LNCaP clone FGC (cell line): ENCODE data around the gene RPL10L.
A peak's percentile ranks its signal among the peaks of the same experiment; 100 is the strongest.

Experiments
- DNase-seq: peaks from one replicate; pipeline ENCODE4 v3.0.0-alpha.2; 2011; ENCODE audit warnings: low read depth
- H3K4me3 ChIP-seq: 2 replicates; pipeline ENCODE4 v1.5.1; 2011; ENCODE audit warnings: mild to moderate bottlenecking, low read depth, low read length, control low read depth
- TF ChIP-seq, protein P1 (sequence below): IDR thresholded peaks from 2 replicates; pipeline ENCODE4 v1.5.1; 2012; ENCODE audit warnings: mild to moderate bottlenecking; ENCODE audit not compliant: control insufficient read depth, insufficient read depth; ENCODE audit errors: extremely low read depth

Gene RPL10L

DNA sequence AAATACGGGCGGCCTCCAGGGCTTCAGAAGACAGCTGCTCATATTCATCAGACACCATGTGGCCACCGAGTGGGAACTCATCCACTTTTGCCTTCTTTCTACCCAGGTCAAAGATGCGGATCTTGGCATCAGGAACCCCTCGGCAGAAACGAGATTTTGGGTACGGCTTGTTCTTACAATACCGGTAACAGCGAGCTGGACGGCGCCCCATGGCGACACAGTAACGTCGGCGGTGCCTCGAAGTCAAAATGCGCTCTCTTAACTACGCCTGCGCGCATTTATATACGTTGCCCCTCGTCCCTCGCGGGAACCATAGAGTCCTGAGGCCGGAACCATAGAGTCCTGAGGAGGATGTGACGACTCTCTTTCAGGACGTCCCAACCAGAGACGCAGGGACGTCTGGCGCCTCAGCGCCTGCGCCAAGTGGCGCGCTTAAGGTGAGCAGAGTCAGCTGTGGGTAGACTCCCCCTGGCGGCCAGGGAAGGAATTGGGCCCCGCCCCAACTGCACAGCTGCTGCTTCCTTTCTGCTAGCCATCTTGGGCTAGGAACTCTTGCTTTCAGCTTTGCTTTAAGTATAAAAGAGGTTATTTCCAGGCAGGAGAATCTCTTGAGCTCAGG, at the start of gene RPL10L:
TSS of gene RPL10L (minus strand) at position 256 of the 619 bp plus-strand sequence. CDS start at position 211, 45 bp downstream.
- H3K4me3 ChIP-seq: peak within 1 kb of the TSS; percentile 46
- peak; percentile 90 for DNase-seq
- TF ChIP-seq, protein P1, sequence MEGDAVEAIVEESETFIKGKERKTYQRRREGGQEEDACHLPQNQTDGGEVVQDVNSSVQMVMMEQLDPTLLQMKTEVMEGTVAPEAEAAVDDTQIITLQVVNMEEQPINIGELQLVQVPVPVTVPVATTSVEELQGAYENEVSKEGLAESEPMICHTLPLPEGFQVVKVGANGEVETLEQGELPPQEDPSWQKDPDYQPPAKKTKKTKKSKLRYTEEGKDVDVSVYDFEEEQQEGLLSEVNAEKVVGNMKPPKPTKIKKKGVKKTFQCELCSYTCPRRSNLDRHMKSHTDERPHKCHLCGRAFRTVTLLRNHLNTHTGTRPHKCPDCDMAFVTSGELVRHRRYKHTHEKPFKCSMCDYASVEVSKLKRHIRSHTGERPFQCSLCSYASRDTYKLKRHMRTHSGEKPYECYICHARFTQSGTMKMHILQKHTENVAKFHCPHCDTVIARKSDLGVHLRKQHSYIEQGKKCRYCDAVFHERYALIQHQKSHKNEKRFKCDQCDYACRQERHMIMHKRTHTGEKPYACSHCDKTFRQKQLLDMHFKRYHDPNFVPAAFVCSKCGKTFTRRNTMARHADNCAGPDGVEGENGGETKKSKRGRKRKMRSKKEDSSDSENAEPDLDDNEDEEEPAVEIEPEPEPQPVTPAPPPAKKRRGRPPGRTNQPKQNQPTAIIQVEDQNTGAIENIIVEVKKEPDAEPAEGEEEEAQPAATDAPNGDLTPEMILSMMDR: peak; percentile 87

DNA sequence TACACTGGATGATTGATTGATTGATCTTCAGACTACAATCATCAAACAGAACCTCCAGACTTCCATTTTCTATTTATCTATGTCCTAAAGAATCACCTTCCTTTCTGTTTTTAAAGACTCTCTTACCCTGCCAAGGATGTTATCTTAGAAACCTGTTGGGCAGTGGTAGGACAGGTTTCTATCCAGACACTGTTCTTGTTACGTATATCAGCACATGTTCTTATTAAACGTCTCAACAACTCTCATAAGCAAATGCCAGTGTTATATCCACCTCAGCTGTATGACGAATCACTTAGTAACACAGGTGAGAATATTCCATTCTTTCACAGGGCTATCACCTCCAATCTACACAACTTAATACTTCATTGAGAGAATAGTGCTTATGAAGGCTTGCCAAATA, 40.2 kb upstream of the RPL10L start:
- TF ChIP-seq, protein P1: no peak
- peak; percentile 77 for DNase-seq
- no peak overlapping the region for H3K4me3 ChIP-seq

DNA sequence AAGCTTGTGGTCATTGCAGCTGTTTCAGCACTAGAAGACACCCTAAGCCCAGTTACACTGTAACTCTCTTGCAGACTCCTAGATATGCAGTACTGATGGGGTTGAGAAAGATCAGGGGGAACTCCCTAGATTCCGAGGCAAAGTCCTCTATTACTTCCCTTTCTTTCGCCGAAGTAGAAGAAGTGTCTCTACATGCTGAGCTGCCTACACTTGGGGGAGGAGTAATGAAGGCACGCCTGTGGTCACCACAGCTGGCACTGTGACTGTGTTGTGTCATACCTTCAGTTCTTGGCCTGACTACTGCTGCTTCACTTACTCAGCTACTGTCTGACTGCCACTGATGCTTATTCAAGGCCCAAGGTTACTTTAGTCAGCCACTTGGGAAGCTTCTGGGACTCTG, 35.1 kb upstream of the RPL10L start:
- H3K4me3 ChIP-seq: no peak overlapping the region
- no peak for DNase-seq
- TF ChIP-seq, protein P1: no peak

DNA sequence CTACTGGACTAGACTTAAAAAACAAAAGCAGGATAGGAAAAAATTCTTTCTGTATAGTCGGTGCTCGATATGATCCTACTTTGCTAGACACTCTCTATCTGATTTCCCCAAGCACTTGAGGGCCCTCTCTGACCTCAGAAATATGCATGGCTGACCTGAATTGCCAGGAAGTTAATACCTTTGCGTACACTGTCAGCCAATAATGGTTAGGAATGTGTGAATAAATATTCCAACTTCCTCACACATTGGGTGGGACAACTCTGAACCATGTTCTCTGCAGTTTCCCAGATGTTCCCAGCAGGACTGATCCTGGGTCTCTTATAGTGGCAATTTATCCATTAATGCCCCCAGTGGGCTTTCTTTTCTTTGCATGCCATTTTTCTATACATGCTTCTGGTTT, 20.5 kb upstream of the RPL10L start:
- TF ChIP-seq, protein P1: no peak
- DNase-seq: no peak

DNA sequence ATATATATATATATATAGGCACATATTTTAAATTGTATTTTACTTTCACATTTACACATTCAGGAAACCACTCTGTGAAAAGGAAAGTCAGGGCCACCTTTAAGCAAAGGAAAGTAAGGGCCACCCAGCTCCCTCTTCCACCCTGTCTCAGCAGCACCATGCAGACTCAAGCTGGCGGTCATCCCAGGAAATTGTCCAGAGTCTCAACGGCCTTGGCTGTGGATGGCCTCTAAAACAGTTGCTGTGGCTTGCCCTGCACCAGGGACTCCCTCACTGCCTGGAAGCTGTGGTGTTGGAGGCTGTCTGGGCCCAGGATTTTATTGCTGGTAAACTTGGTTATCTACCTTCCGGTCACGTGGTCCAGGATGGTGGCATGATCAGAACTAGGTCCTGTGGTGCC, 11.8 kb upstream of the RPL10L start:
- TF ChIP-seq, protein P1: no peak
- DNase-seq: no peak
- no peak overlapping the region for H3K4me3 ChIP-seq

More for the DNA sequence above, 20.5 kb upstream of the RPL10L start:
- no peak overlapping the region for H3K4me3 ChIP-seq

DNA sequence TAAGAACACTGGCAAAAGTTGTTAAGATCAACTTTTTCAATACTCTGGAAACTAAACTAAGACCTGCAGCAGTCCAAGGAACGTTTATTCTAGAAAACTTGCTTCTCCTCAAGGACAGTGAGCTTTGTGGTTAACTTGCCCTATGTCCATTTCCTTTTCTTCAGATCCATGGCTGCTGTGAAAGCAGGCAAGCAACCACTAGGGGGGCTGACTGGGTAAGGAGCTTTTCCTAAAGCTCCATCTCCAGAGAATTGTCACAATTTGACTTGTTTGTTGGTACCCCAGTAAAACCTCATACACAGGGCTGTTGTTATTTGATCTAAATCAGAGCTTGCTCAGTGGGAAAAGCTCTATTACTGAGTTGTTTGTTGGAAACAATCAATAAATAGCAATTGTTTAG, 10.1 kb upstream of the RPL10L start:
- TF ChIP-seq, protein P1: 0 out of 2 replicates have a peak, but pooled peaks have one; percentile 24

DNA sequence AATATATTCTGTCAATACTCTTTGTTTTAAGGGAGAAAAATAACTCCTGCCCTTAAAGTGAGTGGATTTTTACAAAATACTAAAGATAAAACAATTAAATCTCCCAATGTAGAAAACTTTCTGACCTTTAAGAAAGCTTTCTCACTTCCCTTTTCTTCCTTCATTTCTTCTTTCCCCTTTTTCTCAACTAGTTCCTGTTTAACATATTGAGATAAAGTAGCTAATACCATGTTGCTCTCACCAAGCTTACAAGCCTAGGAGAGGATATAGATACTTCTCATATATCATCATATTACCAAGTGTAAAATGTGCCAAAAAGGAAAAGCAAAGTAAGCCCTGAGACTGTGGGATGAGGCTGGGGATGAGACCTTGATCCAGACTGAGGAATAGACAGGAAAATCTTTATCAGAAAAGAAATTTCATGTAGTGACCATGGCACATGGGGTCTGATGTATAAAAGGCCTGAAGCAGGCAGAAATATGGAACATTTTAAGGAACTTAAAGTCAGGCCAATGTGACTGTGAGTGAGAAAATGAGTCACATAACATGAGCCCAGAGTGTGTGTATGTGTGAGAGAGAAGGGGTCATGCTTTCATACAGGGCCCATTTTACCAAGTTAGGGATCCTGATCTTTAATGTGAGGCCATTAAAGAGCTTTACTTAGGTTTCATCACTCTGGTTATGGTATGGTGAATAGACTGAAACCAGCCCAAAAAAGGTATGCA, 1.6 kb upstream of the RPL10L start:
- DNase-seq: no peak
- H3K4me3 ChIP-seq: no peak overlapping the region
- TF ChIP-seq, protein P1: no peak

More for the DNA sequence above, 10.1 kb upstream of the RPL10L start:
- DNase-seq: no peak
- no peak overlapping the region for H3K4me3 ChIP-seq
